ENCODE data around the gene CYP21A2.
A peak's percentile ranks its signal among the peaks of the same experiment; 100 is the strongest.

DNA sequence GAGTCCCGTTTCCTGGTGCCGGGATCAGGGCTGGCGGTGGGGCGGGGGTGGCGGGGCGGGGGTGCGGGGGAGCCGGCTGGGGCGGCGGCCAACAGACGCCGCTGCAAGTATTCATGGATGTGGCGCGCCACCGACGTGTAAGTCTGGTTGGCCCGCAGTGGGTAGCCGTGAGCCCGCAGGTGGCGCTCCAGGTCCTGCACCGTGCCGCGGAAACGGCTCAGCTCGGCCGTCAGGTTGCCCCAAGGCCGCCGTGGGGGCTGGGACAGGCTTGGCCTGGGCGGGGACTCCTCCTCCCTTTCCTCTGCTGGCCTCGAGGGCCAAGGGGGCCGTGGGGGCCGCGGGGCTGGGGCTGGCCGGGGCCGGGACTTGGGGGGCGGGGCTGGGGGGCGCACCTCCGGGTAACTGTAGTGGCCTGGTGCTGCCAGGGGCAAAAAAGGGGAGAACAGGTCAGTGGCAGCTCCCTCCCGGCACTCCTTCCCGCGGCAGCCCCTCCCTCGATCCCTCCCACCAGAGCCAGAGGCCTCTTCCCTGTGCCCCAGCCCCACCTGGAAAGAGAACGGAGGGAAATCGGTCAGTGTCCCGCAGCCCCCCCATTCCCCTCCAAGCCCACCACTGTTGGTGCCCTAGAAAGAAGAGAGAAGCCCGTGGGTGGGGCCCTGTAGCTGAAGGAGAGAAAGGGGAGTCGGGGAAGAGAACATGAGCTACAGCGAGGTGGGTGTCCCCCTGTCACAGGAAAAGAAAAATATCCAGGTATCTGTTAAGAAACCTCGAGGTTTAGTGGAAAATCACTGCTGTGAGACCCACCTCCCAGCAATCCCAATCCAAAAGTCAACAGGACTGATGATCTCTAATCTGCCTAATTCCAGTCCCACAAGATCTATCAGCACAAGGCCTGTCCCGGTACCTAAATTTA is 49.6 kb downstream of the CYP21A2 start:
- TF ChIP-seq, protein P1, sequence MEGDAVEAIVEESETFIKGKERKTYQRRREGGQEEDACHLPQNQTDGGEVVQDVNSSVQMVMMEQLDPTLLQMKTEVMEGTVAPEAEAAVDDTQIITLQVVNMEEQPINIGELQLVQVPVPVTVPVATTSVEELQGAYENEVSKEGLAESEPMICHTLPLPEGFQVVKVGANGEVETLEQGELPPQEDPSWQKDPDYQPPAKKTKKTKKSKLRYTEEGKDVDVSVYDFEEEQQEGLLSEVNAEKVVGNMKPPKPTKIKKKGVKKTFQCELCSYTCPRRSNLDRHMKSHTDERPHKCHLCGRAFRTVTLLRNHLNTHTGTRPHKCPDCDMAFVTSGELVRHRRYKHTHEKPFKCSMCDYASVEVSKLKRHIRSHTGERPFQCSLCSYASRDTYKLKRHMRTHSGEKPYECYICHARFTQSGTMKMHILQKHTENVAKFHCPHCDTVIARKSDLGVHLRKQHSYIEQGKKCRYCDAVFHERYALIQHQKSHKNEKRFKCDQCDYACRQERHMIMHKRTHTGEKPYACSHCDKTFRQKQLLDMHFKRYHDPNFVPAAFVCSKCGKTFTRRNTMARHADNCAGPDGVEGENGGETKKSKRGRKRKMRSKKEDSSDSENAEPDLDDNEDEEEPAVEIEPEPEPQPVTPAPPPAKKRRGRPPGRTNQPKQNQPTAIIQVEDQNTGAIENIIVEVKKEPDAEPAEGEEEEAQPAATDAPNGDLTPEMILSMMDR (IDR thresholded peaks at IDR 0.05; ENCODE audit: low read depth, low read length) = peak; percentile 40
- TF ChIP-seq EZH2phosphoT487 (IDR thresholded peaks at IDR 0.05; ENCODE audit: low read depth) = no peak

Data from OCI-LY3 (cell line).